Mesothelial cell of epicardium (in vitro differentiated cells): ENCODE measurements around the gene HECTD2. TPM values are rescaled to one million over a fixed set of nuclear protein-coding genes. Genes with fewer than 3 reads are reported as not detected.

Experiments used
- DNase-seq, 2 experiments: peaks; one replicate each; pipeline ENCODE4 v3.0.0; 2021; ENCODE audit warnings: low spot score in 2 of 2; ENCODE audit not compliant: unreplicated experiment in 2 of 2
- H3K27ac Mint-ChIP-seq: 2 replicates; pipeline ENCODE4 v1.8.0; 2021; ENCODE audit warnings: mixed read lengths
- H3K27me3 Mint-ChIP-seq: 2 replicates; pipeline ENCODE4 v1.8.0; 2021; ENCODE audit warnings: low read depth, mixed read lengths
- H3K36me3 Mint-ChIP-seq: 2 replicates; pipeline ENCODE4 v1.8.0; 2021; ENCODE audit warnings: mixed read lengths
- H3K4me1 Mint-ChIP-seq: 2 replicates; pipeline ENCODE4 v1.8.0; 2021; ENCODE audit warnings: mixed read lengths
- H3K4me3 Mint-ChIP-seq: 2 replicates; pipeline ENCODE4 v1.8.0; 2021; ENCODE audit warnings: mild to moderate bottlenecking, moderate library complexity, mixed read lengths
- H3K9me3 Mint-ChIP-seq: 2 replicates; pipeline ENCODE4 v1.8.0; 2021; ENCODE audit warnings: mixed read lengths
- total RNA-seq: library from RNA; stranded (reverse); gene quantifications from 3 replicates; pipeline ENCODE4 v1.2.1, GENCODE V29; 2021
- TF ChIP-seq, protein P1 (sequence below): fragments of 200-600 bp; sonication (generic); IDR thresholded peaks from one replicate; pipeline ENCODE4 v1.5.0; 2021; ENCODE audit warnings: antibody characterized with exemption; ENCODE audit not compliant: unreplicated experiment

HECTD2 gene
- total RNA-seq, 1 donor from 2014 or later = 22.5 TPM

DNA sequence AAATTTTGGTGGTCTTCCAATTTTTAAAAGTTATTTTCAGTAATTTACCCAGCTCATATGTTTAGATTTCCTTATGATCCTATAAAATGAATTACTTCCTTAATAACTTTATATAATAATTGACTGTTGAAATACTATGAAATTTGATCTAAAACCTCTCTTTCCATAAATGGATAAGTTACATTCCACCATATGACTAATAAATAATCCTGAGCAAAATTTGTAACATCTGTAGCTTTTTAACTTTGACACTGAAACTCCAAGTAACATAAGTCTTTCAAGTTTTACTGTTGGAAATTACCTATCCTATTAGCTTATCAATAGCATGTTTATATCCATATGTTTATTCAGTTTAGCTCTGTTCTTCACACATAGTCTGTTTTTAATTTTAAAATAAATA lies 85.3 kb downstream of the HECTD2 start:
- no peak for DNase-seq
- no peaks in the 10 kb centered on the region for H3K4me1 Mint-ChIP-seq
- TF ChIP-seq, protein P1, sequence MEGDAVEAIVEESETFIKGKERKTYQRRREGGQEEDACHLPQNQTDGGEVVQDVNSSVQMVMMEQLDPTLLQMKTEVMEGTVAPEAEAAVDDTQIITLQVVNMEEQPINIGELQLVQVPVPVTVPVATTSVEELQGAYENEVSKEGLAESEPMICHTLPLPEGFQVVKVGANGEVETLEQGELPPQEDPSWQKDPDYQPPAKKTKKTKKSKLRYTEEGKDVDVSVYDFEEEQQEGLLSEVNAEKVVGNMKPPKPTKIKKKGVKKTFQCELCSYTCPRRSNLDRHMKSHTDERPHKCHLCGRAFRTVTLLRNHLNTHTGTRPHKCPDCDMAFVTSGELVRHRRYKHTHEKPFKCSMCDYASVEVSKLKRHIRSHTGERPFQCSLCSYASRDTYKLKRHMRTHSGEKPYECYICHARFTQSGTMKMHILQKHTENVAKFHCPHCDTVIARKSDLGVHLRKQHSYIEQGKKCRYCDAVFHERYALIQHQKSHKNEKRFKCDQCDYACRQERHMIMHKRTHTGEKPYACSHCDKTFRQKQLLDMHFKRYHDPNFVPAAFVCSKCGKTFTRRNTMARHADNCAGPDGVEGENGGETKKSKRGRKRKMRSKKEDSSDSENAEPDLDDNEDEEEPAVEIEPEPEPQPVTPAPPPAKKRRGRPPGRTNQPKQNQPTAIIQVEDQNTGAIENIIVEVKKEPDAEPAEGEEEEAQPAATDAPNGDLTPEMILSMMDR = no peak
- H3K9me3 Mint-ChIP-seq = no peaks in the 10 kb centered on the region
- H3K27ac Mint-ChIP-seq = no peak overlapping the region
- H3K27me3 Mint-ChIP-seq = no peaks in the 10 kb centered on the region
- peaks cover 10% of the 10 kb centered on the region for H3K36me3 Mint-ChIP-seq
- H3K4me3 Mint-ChIP-seq = no peak overlapping the region

DNA sequence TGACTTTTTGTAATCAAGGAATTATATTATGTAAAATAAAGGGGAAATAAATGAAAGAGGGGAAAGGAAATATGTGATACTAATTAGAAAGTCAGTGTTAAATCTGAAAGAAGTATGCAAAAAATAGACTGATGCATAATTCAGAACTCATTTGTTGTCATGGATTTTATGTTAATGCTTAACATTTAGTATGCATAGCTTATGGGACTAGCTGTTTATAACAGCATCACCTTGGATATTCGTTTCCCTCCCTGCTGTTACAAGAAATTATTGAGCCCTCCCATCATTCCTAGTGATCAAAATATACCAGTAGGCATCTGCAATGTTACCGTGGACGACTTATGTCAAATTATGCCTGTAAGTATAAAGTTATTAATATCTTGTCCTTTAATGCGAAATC lies 85.9 kb downstream of the HECTD2 start:
- TF ChIP-seq, protein P1 = no peak
- Mint-ChIP-seq H3K36me3 (peaks cover 12% of the 10 kb centered on the region), H3K4me3 (no peak overlapping the region), H3K4me1 (no peaks in the 10 kb centered on the region), H3K27ac (no peak overlapping the region), H3K27me3 (no peaks in the 10 kb centered on the region), H3K9me3 (no peaks in the 10 kb centered on the region)
- no peak for DNase-seq

DNA sequence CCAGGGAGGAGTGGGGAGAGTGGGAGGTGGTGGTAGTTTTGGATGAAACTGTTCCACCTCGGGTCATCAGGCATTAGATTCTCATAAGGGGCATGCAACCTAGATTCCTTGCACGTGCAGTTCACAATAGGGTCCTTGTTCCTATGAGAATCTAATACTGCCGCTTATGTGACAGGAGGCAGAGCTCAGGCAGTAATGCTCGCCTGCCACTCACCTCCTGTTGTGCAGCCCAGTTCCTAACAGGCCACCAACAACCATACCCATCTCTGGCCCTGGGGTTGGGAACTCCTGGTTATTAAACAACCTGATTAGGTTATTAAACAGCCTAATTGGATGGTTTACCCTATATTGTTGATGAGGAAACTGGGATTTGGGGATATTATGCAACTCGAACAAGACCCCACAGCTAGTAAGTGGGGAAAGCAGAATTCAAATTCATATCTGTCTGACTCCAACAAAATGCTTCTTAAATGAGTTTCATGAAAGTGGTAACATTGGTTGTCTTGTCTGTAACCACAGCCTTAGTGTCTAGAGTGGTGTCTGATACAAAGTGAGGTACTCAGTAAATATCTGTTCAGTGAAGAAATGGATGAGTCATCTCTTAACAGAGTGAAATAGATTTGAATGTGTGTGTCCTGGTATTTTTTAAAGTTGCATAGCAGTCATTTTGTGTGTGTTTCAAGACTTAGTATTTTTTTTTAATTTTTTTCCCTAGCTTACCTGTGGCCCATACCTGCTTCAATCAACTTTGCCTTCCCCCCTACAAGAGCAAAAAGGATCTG lies 101.6 kb downstream of the HECTD2 start:
- Mint-ChIP-seq H3K27ac (no peak overlapping the region), H3K36me3 (peaks cover 13% of the 10 kb centered on the region), H3K4me1 (peaks cover 5% of the 10 kb centered on the region)

DNA sequence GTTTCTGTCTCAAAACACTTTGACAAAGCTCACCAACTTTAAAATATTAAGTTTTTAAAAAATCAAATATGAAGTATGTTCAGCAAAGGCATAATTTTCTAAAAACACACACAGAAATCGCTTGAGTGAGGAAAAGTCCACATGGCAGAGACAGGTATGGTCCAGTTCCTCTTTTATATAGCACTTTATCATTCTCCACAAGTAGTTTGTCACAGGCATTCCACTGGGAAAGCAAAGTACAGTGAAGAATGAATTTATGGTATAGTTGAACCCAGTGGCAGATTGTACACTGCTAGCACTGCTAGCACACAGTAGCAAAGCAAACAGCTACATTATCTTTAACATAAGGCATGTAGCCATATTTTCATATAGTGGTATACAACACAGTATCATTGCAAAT lies 102.3 kb downstream of the HECTD2 start:
- peaks cover 7% of the 10 kb centered on the region for H3K9me3 Mint-ChIP-seq
- no peak for DNase-seq
- no peaks in the 10 kb centered on the region for H3K27me3 Mint-ChIP-seq
- H3K27ac Mint-ChIP-seq = no peak overlapping the region
- H3K36me3 Mint-ChIP-seq = peaks cover 15% of the 10 kb centered on the region
- TF ChIP-seq, protein P1 = no peak
- H3K4me1 Mint-ChIP-seq = peaks cover 5% of the 10 kb centered on the region
- no peak overlapping the region for H3K4me3 Mint-ChIP-seq

More for the DNA sequence above, 101.6 kb downstream of the HECTD2 start:
- H3K27me3 Mint-ChIP-seq = no peaks in the 10 kb centered on the region
- no peak overlapping the region for H3K4me3 Mint-ChIP-seq
- peaks cover 4% of the 10 kb centered on the region for H3K9me3 Mint-ChIP-seq
- DNase-seq = no peak
- TF ChIP-seq, protein P1 = no peak

DNA sequence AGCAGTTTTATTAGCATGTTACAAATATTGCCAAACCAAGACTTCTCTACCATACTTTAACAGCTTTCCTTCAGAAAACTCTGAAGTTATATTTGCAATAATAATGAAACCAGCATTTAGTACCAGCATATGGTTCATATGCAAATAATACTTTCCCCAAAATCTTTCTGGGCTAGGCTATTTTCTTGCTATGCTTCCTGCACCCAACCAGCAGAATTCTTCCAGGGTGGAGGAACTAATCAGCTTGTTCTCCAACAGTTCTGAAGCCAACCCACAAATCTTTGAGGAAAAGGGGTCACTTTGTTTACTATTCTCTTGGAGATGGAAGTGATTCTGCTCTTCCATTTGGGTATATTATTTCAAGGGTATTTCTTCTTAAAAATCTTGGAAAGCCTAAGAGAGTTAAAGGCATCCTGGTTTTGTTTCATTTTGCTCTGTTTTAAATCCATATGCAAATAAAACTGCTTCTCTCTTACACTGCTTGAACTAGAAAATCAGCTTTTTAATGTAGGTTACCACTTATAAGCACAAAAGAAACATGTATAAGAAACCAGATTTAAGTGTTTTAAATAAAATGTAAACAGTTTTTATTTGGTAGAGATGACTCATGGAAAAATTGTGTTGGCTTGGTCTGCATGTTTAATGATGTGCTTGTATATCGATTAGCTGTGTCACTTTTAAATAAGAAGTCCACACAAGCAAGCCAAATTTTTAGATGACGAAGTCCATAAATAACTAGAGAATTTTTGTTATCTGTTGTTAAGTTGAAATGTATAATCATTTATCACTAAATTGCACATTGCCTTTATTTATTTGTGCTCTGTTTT lies 103.7 kb downstream of the HECTD2 start:
- TF ChIP-seq, protein P1 = no peak
- peaks cover 22% of the 10 kb centered on the region for H3K36me3 Mint-ChIP-seq
- H3K27me3 Mint-ChIP-seq = no peaks in the 10 kb centered on the region

More for the DNA sequence above, 103.7 kb downstream of the HECTD2 start:
- Mint-ChIP-seq H3K9me3 (peaks cover 14% of the 10 kb centered on the region), H3K4me1 (peaks cover 5% of the 10 kb centered on the region), H3K4me3 (no peak overlapping the region), H3K27ac (no peak overlapping the region)
- DNase-seq = no peak
